ENCODE data around the gene SYS1.

Gene SYS1

DNA sequence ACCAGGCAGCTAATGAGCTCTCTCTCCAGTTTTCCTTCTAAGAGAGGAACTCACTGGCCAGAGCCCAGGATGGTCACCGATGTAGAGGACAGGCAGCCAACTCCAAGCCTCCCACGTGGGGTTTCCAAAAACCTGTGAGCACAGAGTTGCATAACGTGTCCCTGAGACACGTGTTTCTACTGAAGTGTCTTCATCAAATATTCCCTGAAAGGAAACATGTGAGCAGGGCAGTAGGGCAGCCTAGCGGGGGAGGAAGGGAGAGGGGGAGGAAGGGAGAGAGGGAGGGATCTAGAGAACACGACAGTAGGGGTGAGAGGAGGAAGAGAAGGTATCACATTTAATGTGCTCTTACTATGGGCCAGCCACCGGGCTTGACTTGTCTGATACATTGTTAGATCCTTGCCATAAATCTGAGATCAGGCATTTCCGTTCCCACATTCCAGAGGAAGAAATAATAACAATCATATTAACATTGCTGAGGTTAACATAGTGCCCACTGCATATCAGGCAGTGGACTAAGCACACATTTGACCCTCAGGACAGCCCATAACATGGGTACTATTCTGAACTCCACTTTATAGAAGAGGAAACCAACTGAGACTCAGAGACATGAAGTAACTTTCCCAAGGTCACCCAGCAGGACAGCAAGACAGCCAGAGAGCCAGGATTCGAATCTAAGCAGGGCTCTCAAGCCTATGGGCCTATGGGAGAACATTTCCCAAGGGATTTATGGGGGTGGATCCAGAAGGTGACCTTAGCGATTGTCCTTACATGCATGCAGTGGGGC lies 4.5 kb upstream of the SYS1 start:
- no peak for DNase-seq

- no peak for DNase-seq
Observed at GRCh38 chr20:45359069-45359405, 3.9 kb upstream of the SYS1 start.

- DNase-seq: no peak
Observed at GRCh38 chr20:45359406-45360148, 3.4 kb upstream of the SYS1 start.

DNA sequence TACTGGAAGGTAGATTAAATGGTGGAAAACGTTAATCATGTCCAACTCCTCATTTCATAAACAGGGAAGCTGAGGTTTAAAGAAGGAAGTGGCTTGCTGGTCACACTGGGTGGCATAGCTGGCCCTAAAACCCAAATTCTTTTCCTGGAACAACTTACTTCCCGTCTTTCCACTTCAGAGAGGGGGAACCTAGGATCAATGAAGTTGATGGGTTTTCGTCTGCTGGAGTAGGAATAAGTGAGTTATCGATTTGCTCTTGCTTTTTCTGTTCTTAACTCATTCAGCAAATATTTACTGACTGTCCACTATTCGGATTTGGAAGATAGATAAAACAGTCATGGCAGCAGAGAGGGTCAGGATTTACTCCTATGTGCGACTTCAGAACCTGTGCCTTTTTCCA lies 1.2 kb upstream of the SYS1 start:
- no peak for DNase-seq

- DNase-seq: no peak
Observed at GRCh38 chr20:45363611-45364492, 896 bp downstream of the SYS1 start.

DNA sequence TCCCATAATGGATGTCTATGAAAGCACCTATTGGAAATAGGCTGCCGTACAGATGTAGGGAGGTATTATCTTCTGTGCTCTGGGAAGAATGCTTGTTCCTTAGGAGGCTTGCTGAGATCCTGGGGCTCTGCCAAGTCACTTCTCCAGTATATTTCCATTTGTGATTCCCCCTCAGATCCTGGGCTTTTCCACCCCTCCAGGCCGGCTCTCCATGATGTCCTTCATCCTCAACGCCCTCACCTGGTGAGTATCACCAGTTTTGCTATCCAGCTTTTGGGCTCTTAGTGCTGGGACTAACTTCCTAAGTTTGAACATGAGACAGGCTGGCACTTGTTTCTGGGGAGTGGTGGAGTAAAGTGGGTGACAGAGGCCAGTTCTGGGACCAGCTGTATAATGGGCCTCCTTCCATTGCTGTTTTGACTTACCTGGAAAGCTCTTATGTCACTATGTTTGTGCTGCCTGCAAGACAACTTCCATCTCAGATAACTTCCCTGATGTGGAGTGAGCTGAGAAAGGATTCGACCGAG lies 2.6 kb downstream of the SYS1 start:
- DNase-seq: no peak

DNA sequence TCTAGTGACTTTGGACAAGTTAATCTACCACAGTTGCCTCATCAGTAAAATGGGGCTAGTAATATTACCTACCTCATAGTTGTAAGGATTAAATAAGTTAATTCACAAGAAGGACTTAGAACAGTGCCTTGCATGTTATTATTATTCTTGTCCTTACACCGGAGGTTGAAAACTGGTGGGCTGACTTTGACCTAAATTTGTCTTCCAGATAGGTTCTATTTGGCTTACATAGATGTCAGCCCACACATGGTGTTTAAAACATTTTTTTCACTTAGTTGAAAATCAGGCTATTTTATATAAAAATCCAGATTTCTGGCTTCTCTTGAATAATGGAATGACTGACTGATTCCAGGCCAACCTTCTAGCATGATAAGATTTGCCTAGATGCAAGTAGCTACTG lies 3.2 kb downstream of the SYS1 start:
- no peak for DNase-seq

- no peak for DNase-seq
Observed at GRCh38 chr20:45366631-45367030, 3.7 kb downstream of the SYS1 start.

DNA sequence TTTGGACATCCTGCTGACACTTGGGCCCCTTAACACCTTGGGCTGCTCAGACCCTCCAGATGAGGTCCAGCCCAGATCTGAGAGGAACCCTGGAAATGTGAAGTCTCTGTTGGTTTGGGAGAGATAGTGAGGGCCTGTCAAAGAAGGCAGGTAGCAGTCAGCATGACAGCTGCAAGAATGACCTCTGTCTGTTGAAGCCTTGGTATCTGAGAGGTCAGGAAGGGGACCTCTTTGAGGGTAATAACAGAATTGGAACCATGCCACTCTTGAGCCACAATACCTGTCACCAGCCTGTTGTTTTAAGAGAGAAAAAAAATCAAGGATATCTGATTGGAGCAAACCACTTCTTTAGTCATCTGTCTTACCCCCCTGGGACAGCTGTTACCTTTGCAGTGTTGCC lies 4.2 kb downstream of the SYS1 start:
- DNase-seq: no peak

- peak; percentile 58 for DNase-seq
Observed at GRCh38 chr20:45368221-45368980, 5.4 kb downstream of the SYS1 start.

- DNase-seq: no peak
Observed at GRCh38 chr20:45370571-45371160, 7.7 kb downstream of the SYS1 start.

DNA sequence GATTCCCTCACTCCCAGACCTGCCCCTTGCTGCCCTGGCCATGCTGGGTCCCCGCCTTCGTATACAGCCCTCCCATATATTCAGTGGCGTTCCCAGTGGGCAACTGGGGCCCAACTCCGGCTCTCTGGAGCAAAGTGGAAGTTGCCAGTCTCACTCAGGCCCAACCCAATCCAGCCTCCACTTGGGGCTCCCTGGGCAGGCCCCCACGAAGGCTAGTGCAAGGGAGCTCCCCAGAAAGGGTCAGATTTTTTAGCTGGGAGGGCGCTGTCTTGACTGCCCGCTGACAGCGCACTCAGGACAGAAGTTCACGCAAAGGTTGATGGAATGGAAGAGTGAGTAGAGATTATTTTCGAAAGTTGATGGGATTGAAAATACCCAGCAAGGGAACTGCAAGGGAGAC lies 9.3 kb downstream of the SYS1 start:
- no peak for DNase-seq

DNA sequence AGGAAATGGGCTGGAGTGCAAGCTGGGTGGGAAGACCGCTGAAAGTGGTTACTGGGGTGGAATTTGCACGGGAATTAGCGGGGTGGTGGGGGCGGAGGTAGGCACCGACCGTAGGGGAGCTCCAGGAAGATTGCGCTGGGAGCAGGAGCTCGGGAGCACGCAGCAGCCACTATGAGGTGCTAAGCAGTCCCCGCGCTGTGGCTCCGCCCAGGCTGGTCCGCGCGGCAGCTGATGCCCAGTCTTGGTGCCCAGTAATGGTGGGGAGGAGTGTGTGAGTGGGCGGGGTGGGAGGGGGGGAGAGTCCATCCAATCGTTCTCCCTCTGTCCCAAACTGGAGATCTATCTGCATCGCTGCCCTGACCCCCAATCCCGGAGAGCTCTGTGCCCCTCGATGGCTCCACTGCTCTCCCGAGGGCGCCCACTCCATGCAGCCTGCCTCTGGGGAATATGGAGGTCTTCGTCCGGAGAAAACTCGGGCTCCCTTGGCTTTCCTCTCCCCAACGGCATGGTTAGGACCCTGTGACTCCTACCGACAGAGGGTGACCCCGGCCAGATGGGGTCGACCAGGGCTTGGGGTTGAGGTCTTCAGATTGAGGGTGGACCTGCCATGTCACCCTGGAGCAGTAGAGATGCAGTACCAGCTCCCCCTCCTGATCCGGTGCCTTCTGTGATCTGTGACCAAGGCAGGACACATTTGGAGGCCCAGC lies 9.8 kb downstream of the SYS1 start:
- DNase-seq: no peak

DNA sequence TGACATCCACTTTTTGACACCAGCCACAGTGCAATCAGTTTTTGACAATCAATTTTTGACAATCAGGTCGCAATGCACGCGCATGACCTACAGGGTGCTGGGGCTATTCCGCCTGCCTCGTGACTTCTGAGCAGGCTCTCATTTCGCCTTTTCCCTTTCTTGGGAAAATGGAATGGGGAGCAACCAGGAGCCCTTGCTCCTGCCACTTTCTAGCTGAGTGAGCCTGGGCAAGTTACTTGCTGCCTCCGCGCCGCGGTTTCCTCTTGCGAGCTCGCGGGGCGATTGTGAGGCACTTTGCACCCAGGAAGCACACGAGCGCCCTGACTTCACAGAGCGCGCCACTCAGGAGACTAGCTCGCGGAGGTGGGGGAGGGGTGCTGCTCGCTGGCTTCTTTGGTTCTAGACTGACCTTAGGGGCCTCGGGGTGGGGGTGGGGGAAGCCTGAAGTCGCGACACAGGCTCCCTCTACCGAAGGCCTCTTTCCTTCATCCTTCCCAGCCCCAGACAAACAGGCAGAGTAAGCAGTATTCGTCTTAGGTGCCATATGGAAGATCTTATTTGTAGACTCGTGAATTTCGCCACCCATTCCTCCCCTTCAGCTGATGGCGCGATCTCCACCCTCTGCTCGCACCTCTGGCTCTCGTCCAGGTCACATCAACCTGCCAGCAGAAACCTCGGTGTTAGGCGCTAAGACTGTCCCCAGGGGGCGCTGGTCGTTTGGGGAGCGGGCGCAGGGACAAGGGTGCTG lies 10.6 kb downstream of the SYS1 start:
- DNase-seq: peak; percentile 94

DNA sequence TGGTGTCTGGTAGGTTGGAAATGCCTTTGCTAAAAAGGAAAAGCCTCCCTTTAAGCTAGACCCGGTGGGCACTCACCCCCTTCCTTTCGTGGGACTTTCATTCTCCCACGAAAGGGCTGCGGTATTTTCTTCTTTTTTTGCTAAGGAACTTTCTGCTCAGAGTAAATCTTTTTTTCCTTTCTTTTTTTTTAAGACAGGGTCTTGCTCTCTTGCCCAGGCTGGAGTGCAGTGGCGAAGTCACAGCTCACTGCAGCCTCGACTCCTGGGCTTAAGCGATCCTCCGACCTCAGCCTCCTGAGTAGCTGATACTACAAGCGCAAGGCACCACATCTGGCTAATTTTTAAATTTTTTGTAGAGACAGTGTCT lies 11.1 kb downstream of the SYS1 start:
- no peak for DNase-seq

DNA sequence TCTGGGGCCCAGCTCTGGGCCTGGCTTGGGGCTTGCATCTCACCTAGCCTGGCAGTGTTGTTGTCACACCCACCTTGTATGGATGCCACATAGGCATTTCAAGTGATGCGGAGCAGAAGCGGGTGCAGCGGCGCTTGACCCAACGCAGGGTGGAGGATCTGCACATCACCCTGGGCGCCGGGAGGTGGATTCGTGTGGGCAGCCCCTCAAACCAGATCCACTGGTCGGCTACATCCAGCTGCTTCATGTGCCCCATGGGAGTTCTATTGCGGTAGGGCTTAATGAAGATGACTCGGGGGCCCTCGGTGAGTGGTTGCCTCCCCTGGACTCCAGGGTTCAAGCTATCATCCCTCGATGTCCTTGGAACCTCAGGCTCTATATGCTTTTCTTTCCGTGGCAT lies 12.0 kb downstream of the SYS1 start:
- no peak for DNase-seq

- no peak for DNase-seq
Observed at GRCh38 chr20:45377269-45377668, 14.3 kb downstream of the SYS1 start.

GRCh38 chr20:45378191-45378590 lies 15.2 kb downstream of the SYS1 start, which contains the start of gene TP53TG5:
TSS of gene TP53TG5 (minus strand) at chr20:45378325. CDS start at chr20:45378236, 89 bp downstream.
- no peak for DNase-seq

- DNase-seq: no peak
Observed at GRCh38 chr20:45387274-45387673, 24.3 kb downstream of the SYS1 start.

- DNase-seq: no peak
Observed at GRCh38 chr20:45390931-45391330, 28.0 kb downstream of the SYS1 start.

DNA sequence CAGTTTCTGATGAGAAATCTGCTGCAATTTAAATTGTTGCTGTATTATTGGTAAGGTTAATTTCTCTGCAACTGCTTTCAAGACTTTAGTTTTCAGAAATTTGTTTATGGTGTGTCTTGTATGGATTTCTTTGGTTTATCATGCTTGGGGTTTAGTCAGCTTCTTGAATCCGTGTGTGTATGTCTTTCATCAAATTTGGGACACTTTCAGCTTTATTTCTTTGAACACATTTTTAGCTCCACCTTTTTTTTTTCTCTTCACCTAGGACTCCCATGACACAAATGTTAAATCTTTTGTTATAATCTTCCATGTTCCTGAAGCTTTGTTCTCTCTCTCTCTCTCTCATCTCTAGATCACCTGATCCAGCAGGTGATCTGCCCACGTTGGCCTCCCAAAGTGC lies 28.6 kb downstream of the SYS1 start:
- DNase-seq: no peak
